Measurements from ENCODE around the gene OXSM.

Gene OXSM

GRCh38 chr3:25749031-25749581 is 40.8 kb upstream of the OXSM start:
- Histone ChIP-seq H4K8ac (ENCODE audit: low read length) (no peak overlapping the region), H3K27ac (ENCODE audit: low read length, poor library complexity, severe bottlenecking) (no peak overlapping the region), H3K4ac (ENCODE audit: low read depth in 1 of 2, low read length in 2 of 2) (no peak overlapping the region), H2BK120ac (ENCODE audit: low read depth, low read length) (no peak overlapping the region), H3K23ac (ENCODE audit: low read length in 2 of 2) (no peak overlapping the region), H2BK12ac (ENCODE audit: low read length in 2 of 2) (no peak overlapping the region), H3K4me1 (ENCODE audit: control insufficient read depth, insufficient read depth, low read depth, low read length) (no peaks in the 10 kb centered on the region), H3K4me2 (ENCODE audit: low read length, poor library complexity, severe bottlenecking) (no peak overlapping the region), H3K9ac (ENCODE audit: low read length) (no peak overlapping the region), H3K27me3 (ENCODE audit: control insufficient read depth in 1 of 2, insufficient read depth in 1 of 2, low read length in 2 of 2) (no peaks in the 10 kb centered on the region), H3K14ac (ENCODE audit: low read length in 2 of 2) (no peak overlapping the region), H2BK5ac (ENCODE audit: low read depth, low read length, poor library complexity, severe bottlenecking) (no peak overlapping the region), H4K91ac (ENCODE audit: low read length) (no peak overlapping the region), H2BK15ac (ENCODE audit: low read depth, poor library complexity, severe bottlenecking) (no peak overlapping the region), H3K9me3 (ENCODE audit: control insufficient read depth, low read length) (no peaks in the 10 kb centered on the region), H3K79me1 (replicated peaks; ENCODE audit: low read length, poor library complexity, severe bottlenecking) (no peaks in the 10 kb centered on the region), H3K36me3 (ENCODE audit: control insufficient read depth in 1 of 2, insufficient read depth in 2 of 2, low read depth in 1 of 2, low read length in 2 of 2) (peaks cover 0 to 65% of the 10 kb centered on the region in 2 experiments), H3K4me3 (ENCODE audit: insufficient read depth in 1 of 2, low read depth in 1 of 2, low read length in 2 of 2) (no peak overlapping the region), H2AK5ac (ENCODE audit: low read length, severe bottlenecking) (no peak overlapping the region), H2AFZ (ENCODE audit: low read depth, low read length) (no peak overlapping the region), H3K18ac (ENCODE audit: low read depth in 1 of 2, low read length in 2 of 2) (no peak overlapping the region)
- DNase-seq: no peak
- WGBS: 98% methylated on average over 4 of the region's 6 CpGs

GRCh38 chr3:25751048-25751447 is 38.8 kb upstream of the OXSM start:
- 100% methylated on average over 3 of the region's 3 CpGs for WGBS
- H2BK12ac ChIP-seq (ENCODE audit: low read length in 2 of 2): no peak overlapping the region
- no peaks in the 10 kb centered on the region for H3K9me3 ChIP-seq (ENCODE audit: control insufficient read depth, low read length)

DNA sequence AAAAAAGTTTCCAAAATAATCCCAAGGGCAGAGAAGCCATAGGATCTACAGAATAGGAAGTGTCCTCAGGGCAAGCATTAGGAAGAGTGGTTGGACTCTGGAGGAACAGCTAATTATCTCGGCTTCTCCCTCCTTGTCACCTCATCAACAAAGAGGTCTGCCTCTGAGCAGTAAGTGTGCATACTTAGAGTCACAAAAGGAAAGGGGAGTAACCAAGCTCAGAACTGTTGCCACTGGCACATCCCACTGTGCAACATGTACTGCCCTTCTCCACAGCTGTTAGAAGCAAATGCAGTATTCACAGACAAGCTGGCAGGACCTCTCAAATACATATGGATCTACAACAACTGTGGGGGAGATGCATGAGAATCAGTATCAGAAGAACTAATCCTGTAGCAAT is 38.2 kb upstream of the OXSM start:
- 100% methylated on average over 1 of the region's 1 CpG for WGBS
- H3K23ac ChIP-seq (ENCODE audit: low read length in 2 of 2): no peak overlapping the region
- H2BK120ac ChIP-seq (ENCODE audit: low read depth, low read length): no peak overlapping the region
- no peak overlapping the region for H3K27ac ChIP-seq (ENCODE audit: low read length, poor library complexity, severe bottlenecking)
- no peak overlapping the region for H2BK12ac ChIP-seq (ENCODE audit: low read length in 2 of 2)
- no peak for DNase-seq
- peaks cover 0 to 48% of the 10 kb centered on the region in 2 experiments for H3K36me3 ChIP-seq (ENCODE audit: control insufficient read depth in 1 of 2, insufficient read depth in 2 of 2, low read depth in 1 of 2, low read length in 2 of 2)
- H3K14ac ChIP-seq (ENCODE audit: low read length in 2 of 2): no peak overlapping the region
- no peak overlapping the region for H2BK5ac ChIP-seq (ENCODE audit: low read depth, low read length, poor library complexity, severe bottlenecking)
- H4K91ac ChIP-seq (ENCODE audit: low read length): no peak overlapping the region
- H3K4me3 ChIP-seq (ENCODE audit: insufficient read depth in 1 of 2, low read depth in 1 of 2, low read length in 2 of 2): no peak overlapping the region
- no peak overlapping the region for H3K18ac ChIP-seq (ENCODE audit: low read depth in 1 of 2, low read length in 2 of 2)
- no peaks in the 10 kb centered on the region for H3K9me3 ChIP-seq (ENCODE audit: control insufficient read depth, low read length)
- no peak overlapping the region for H3K9ac ChIP-seq (ENCODE audit: low read length)
- H3K4me2 ChIP-seq (ENCODE audit: low read length, poor library complexity, severe bottlenecking): no peak overlapping the region
- no peak overlapping the region for H2AK5ac ChIP-seq (ENCODE audit: low read length, severe bottlenecking)
- no peaks in the 10 kb centered on the region for H3K27me3 ChIP-seq (ENCODE audit: control insufficient read depth in 1 of 2, insufficient read depth in 1 of 2, low read length in 2 of 2)
- no peaks in the 10 kb centered on the region for H3K4me1 ChIP-seq (ENCODE audit: control insufficient read depth, insufficient read depth, low read depth, low read length)
- H4K8ac ChIP-seq (ENCODE audit: low read length): no peak overlapping the region
- H2AFZ ChIP-seq (ENCODE audit: low read depth, low read length): no peak overlapping the region
- H2BK15ac ChIP-seq (ENCODE audit: low read depth, poor library complexity, severe bottlenecking): no peak overlapping the region
- no peak overlapping the region for H3K4ac ChIP-seq (ENCODE audit: low read depth in 1 of 2, low read length in 2 of 2)
- H3K79me1 ChIP-seq (replicated peaks; ENCODE audit: low read length, poor library complexity, severe bottlenecking): peaks cover 1% of the 10 kb centered on the region

More at GRCh38 chr3:25751048-25751447, 38.8 kb upstream of the OXSM start:
- H2BK120ac ChIP-seq (ENCODE audit: low read depth, low read length): no peak overlapping the region
- peaks cover 0 to 50% of the 10 kb centered on the region in 2 experiments for H3K36me3 ChIP-seq (ENCODE audit: control insufficient read depth in 1 of 2, insufficient read depth in 2 of 2, low read depth in 1 of 2, low read length in 2 of 2)
- H4K8ac ChIP-seq (ENCODE audit: low read length): no peak overlapping the region
- H3K4ac ChIP-seq (ENCODE audit: low read depth in 1 of 2, low read length in 2 of 2): no peak overlapping the region
- H3K9ac ChIP-seq (ENCODE audit: low read length): no peak overlapping the region
- H3K27ac ChIP-seq (ENCODE audit: low read length, poor library complexity, severe bottlenecking): no peak overlapping the region
- H3K27me3 ChIP-seq (ENCODE audit: control insufficient read depth in 1 of 2, insufficient read depth in 1 of 2, low read length in 2 of 2): no peaks in the 10 kb centered on the region
- no peak overlapping the region for H2BK5ac ChIP-seq (ENCODE audit: low read depth, low read length, poor library complexity, severe bottlenecking)
- no peak overlapping the region for H2AFZ ChIP-seq (ENCODE audit: low read depth, low read length)
- peaks cover 1% of the 10 kb centered on the region for H3K79me1 ChIP-seq (replicated peaks; ENCODE audit: low read length, poor library complexity, severe bottlenecking)
- no peak overlapping the region for H3K4me2 ChIP-seq (ENCODE audit: low read length, poor library complexity, severe bottlenecking)
- H3K4me1 ChIP-seq (ENCODE audit: control insufficient read depth, insufficient read depth, low read depth, low read length): no peaks in the 10 kb centered on the region
- H3K4me3 ChIP-seq (ENCODE audit: insufficient read depth in 1 of 2, low read depth in 1 of 2, low read length in 2 of 2): no peak overlapping the region
- no peak overlapping the region for H3K23ac ChIP-seq (ENCODE audit: low read length in 2 of 2)
- no peak overlapping the region for H4K91ac ChIP-seq (ENCODE audit: low read length)
- H2BK15ac ChIP-seq (ENCODE audit: low read depth, poor library complexity, severe bottlenecking): no peak overlapping the region
- DNase-seq: no peak
- H3K14ac ChIP-seq (ENCODE audit: low read length in 2 of 2): no peak overlapping the region
- H2AK5ac ChIP-seq (ENCODE audit: low read length, severe bottlenecking): no peak overlapping the region
- no peak overlapping the region for H3K18ac ChIP-seq (ENCODE audit: low read depth in 1 of 2, low read length in 2 of 2)

- H3K18ac ChIP-seq (ENCODE audit: low read depth in 1 of 2, low read length in 2 of 2): no peak overlapping the region
- peaks cover 9% of the 10 kb centered on the region for H3K79me1 ChIP-seq (replicated peaks; ENCODE audit: low read length, poor library complexity, severe bottlenecking)
- H3K23ac ChIP-seq (ENCODE audit: low read length in 2 of 2): no peak overlapping the region
- H2BK5ac ChIP-seq (ENCODE audit: low read depth, low read length, poor library complexity, severe bottlenecking): no peak overlapping the region
- no peak overlapping the region for H2AK5ac ChIP-seq (ENCODE audit: low read length, severe bottlenecking)
- H3K4me2 ChIP-seq (ENCODE audit: low read length, poor library complexity, severe bottlenecking): no peak overlapping the region
- no peak overlapping the region for H3K4me3 ChIP-seq (ENCODE audit: insufficient read depth in 1 of 2, low read depth in 1 of 2, low read length in 2 of 2)
- no peak for DNase-seq
- peaks cover 10% of the 10 kb centered on the region for H3K9me3 ChIP-seq (ENCODE audit: control insufficient read depth, low read length)
- no peak overlapping the region for H3K4ac ChIP-seq (ENCODE audit: low read depth in 1 of 2, low read length in 2 of 2)
- H2AFZ ChIP-seq (ENCODE audit: low read depth, low read length): no peak overlapping the region
- H3K36me3 ChIP-seq (ENCODE audit: control insufficient read depth in 1 of 2, insufficient read depth in 2 of 2, low read depth in 1 of 2, low read length in 2 of 2): peaks cover 3 to 18% of the 10 kb centered on the region in 2 experiments
- H3K9ac ChIP-seq (ENCODE audit: low read length): no peak overlapping the region
- H2BK15ac ChIP-seq (ENCODE audit: low read depth, poor library complexity, severe bottlenecking): no peak overlapping the region
- no peak overlapping the region for H3K27ac ChIP-seq (ENCODE audit: low read length, poor library complexity, severe bottlenecking)
- no peak overlapping the region for H3K14ac ChIP-seq (ENCODE audit: low read length in 2 of 2)
- no peak overlapping the region for H2BK120ac ChIP-seq (ENCODE audit: low read depth, low read length)
- H4K91ac ChIP-seq (ENCODE audit: low read length): no peak overlapping the region
- H3K4me1 ChIP-seq (ENCODE audit: control insufficient read depth, insufficient read depth, low read depth, low read length): no peaks in the 10 kb centered on the region
- WGBS: 100% methylated on average over 2 of the region's 6 CpGs
- no peak overlapping the region for H4K8ac ChIP-seq (ENCODE audit: low read length)
- no peak overlapping the region for H2BK12ac ChIP-seq (ENCODE audit: low read length in 2 of 2)
- no peaks in the 10 kb centered on the region for H3K27me3 ChIP-seq (ENCODE audit: control insufficient read depth in 1 of 2, insufficient read depth in 1 of 2, low read length in 2 of 2)
Measured at GRCh38 chr3:25768851-25769250, 21.0 kb upstream of the OXSM start.

Measured in mesenchymal stem cell (in vitro differentiated cells and primary cell).